HAP-1 (cell line): ENCODE results near the gene SERPINB5.

Experiments used
- DNase-seq, 2 experiments: peaks; one replicate each; pipeline ENCODE4 v3.0.0-alpha.2; 2016 to 2020; ENCODE audit warnings: low spot score in 2 of 2
- H3K27me3 ChIP-seq: fragments of 250-450 bp; sonication (Bioruptor Pico); 2 replicates; pipeline ENCODE4 v1.5.1; 2020; ENCODE audit warnings: low read depth, mild to moderate bottlenecking, moderate library complexity
- H3K36me3 ChIP-seq: fragments of 250-450 bp; sonication (Bioruptor Pico); replicated peaks from 2 replicates; pipeline ENCODE4 v1.5.1; 2020; ENCODE audit warnings: mild to moderate bottlenecking
- H3K4me1 ChIP-seq: fragments of 250-450 bp; sonication (Bioruptor Pico); 2 replicates; pipeline ENCODE4 v1.5.1; 2020; ENCODE audit warnings: mild to moderate bottlenecking
- H3K4me3 ChIP-seq: fragments of 250-450 bp; sonication (Bioruptor Pico); 2 replicates; pipeline ENCODE4 v1.5.1; 2020; ENCODE audit warnings: mild to moderate bottlenecking, moderate library complexity
- H3K9me3 ChIP-seq: fragments of 250-450 bp; sonication (Bioruptor Pico); 2 replicates; pipeline ENCODE4 v1.5.1; 2020; ENCODE audit warnings: mild to moderate bottlenecking, moderate library complexity
- in situ Hi-C: fragments of 300-500 bp; cut with MboI; formaldehyde crosslinking; loops from 3 replicates; pipeline ENCODE4 v1.14.3; 2020; ENCODE audit warnings: low sequenced_read_pairs, inconsistent platforms, mixed read lengths

Gene SERPINB5

DNA sequence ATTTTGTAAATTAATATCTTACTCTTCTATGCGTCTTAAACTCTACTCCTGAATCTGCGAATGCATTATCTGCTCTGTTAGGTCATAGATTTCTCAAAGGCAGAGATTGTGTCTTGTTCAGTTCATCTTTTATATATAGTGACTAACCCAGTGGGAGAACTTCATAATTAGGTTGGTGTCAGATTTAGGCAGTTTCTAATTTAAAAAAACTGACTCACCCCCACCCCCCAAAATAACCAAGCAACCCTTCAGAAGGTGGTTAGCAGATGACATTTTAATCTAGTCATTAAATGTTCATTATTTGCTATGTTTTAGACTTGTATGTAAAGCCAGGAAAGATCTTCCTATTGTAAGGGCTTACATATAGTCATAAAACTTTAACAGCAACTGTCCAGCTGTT is 75.8 kb downstream of the SERPINB5 start:
- H3K4me1 ChIP-seq: no peaks in the 10 kb centered on the region
- no peaks in the 10 kb centered on the region for H3K36me3 ChIP-seq
- no peak for DNase-seq
- H3K4me3 ChIP-seq: no peak overlapping the region
- in situ Hi-C loops: no loop called here
- no peaks in the 10 kb centered on the region for H3K9me3 ChIP-seq
- H3K27me3 ChIP-seq: no peaks in the 10 kb centered on the region; the same call in 1 of the 2 replicates

DNA sequence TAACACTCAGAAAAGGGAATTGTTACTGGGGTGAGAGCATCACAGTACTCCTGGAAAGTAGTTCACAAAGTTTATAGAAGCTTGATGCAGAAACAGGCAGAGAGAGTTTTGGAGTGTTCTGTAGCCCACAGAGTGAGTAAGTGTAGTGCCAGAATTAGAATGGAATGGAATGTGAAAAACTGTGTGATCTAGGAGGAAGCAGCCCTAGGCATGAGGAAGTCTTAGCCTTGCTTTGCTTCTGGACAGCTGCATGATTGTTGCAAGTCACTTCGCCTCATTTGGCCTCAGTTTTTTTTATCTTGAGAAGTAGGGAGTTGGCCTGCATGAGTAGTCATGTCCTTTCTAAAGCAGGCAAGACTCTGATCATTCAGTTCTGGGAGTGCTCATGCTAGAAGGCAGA is 76.3 kb downstream of the SERPINB5 start:
- no peaks in the 10 kb centered on the region for H3K36me3 ChIP-seq
- DNase-seq: no peak
- H3K4me3 ChIP-seq: no peak overlapping the region
- H3K9me3 ChIP-seq: no peaks in the 10 kb centered on the region
- no peaks in the 10 kb centered on the region for H3K4me1 ChIP-seq
- in situ Hi-C loops: no loop called here
- no peaks in the 10 kb centered on the region; the same call in 1 of the 2 replicates for H3K27me3 ChIP-seq
